Tibial nerve (tissue), 4 donors: Measurements from ENCODE around the gene OPCML.

Source experiments
- CTCF ChIP-seq, 5 experiments: fragments of 200-600 bp in 3 of 5; fragments of 450-650 bp in 2 of 5; sonication (generic) in 3 of 5; IDR thresholded peaks; one replicate each; pipeline ENCODE4 v1.5.1; 2016 to 2019; ENCODE audit warnings: antibody characterized with exemption in 5 of 5, mild to moderate bottlenecking in 3 of 5, moderate library complexity in 2 of 5
- EP300 ChIP-seq, 2 donors: sonication (generic); formaldehyde crosslinking; IDR thresholded peaks; one replicate each; pipeline ENCODE4 v1.6.1; 2017; ENCODE audit warnings: antibody characterized with exemption in 2 of 2, mild to moderate bottlenecking in 1 of 2
- POLR2A ChIP-seq, 2 donors: fragments of 450-650 bp; IDR thresholded peaks; one replicate each; pipeline ENCODE4 v1.6.1; 2017; ENCODE audit warnings: antibody characterized with exemption in 2 of 2, mild to moderate bottlenecking in 2 of 2, moderate library complexity in 2 of 2

DNA sequence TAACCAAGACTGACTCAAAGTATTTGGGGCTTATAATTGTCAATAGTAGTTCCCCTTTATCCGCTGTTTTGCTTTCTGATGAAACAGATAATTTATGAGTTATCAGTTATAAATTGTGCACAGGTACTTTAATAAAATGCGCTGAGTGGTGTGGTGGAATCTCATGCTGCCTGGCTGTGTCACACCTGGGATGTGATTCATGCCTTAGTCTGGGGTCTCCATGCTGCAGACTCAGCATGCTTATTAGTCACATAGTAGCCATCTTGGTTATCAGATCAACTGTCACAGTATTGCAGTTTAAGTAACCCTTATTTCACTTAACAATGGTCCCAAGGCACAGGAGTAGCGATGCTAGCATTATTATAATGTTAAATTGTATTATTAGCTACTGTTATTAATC is 1166.7 kb downstream of the OPCML start:
- TF ChIP-seq CTCF (IDR thresholded peaks at IDR 0.05), result no peak
- TF ChIP-seq POLR2A (IDR thresholded peaks at IDR 0.05), result no peak
- TF ChIP-seq EP300 (IDR thresholded peaks at IDR 0.05), result no peak
